A549 (cell line): ENCODE results near the gene ENTPD3. TPM values are rescaled to one million over a fixed set of nuclear protein-coding genes. Genes with fewer than 3 reads are reported as not detected.

Source experiments
- ATAC-seq, 2 experiments: fragments of 200-7000 bp in 1 of 2; fragments of >200 bp in 1 of 2; cut with Nextera tagmentation in 1 of 2; cut with Tn5 transposase in 1 of 2; 3 replicates each; pipeline versions ENCODE4 v1.8.0 to v1.9.1; 2018 to 2020; ENCODE audit warnings: mild to moderate bottlenecking in 1 of 2, moderate library complexity in 1 of 2
- CTCF ChIA-PET: fragments of 300-600 bp; sonication (Branson Sonifier 250); formaldehyde crosslinking; extraction: SDS; loops from one replicate; lab custom pipeline; 2021; ENCODE audit warnings: antibody characterized with exemption, inconsistent platforms; lab: Yijun Ruan, JAX
- POLR2A ChIA-PET: fragments of 350-600 bp; formaldehyde crosslinking; extraction: SDS; loops from one replicate; lab custom pipeline; 2021; ENCODE audit warnings: antibody characterized with exemption, inconsistent platforms; lab: Yijun Ruan, JAX
- DNase-seq, 2 experiments: peaks; one replicate each; pipeline versions ENCODE4 v3.0.0 to v3.0.0-alpha.2; 2011 to 2016; ENCODE audit warnings: low read depth in 1 of 2, low spot score in 1 of 2
- FAIRE-seq: peaks from 2 replicates; lab custom pipeline; 2011; peaks lifted over from hg19 to GRCh38; lab: Jason Lieb, UNC
- H3K27ac ChIP-seq, 2 experiments: fragments of >200 bp; sonication (Bioruptor Twin); formaldehyde crosslinking; 3 replicates each; pipeline ENCODE4 v1.5.1; 2016 to 2017
- H3K4me1 ChIP-seq: fragments of >200 bp; sonication (Bioruptor Twin); formaldehyde crosslinking; 3 replicates; pipeline ENCODE4 v1.6.1; 2016
- H3K4me2 ChIP-seq: fragments of >200 bp; sonication (Bioruptor Twin); formaldehyde crosslinking; 3 replicates; pipeline ENCODE4 v1.6.1; 2016
- H3K4me3 ChIP-seq: fragments of >200 bp; sonication (Bioruptor Twin); formaldehyde crosslinking; 3 replicates; pipeline ENCODE4 v1.5.1; 2016
- H3K9me3 ChIP-seq: fragments of >200 bp; sonication (Bioruptor Twin); formaldehyde crosslinking; 3 replicates; pipeline ENCODE4 v1.6.1; 2016
- ATOH8 ChIP-seq: fragments of 250-450 bp; sonication (Bioruptor Pico); IDR thresholded peaks from 2 replicates; pipeline ENCODE4 v1.5.0; 2020; ENCODE audit warnings: low read depth, mild to moderate bottlenecking, moderate library complexity
- BHLHE40 ChIP-seq: IDR thresholded peaks from 2 replicates; pipeline ENCODE4 v1.6.1; 2012; ENCODE audit warnings: low read depth, low read length, inconsistent platforms
- CBX2 ChIP-seq: fragments of 200-600 bp; sonication (generic); IDR thresholded peaks from 2 replicates; pipeline ENCODE4 v1.6.1; 2016; ENCODE audit warnings: low read depth, mild to moderate bottlenecking, borderline replicate concordance
- CEBPB ChIP-seq, 2 experiments: fragments of >200 bp in 1 of 2; sonication (Bioruptor Twin) in 1 of 2; formaldehyde crosslinking in 1 of 2; IDR thresholded peaks; 2 replicates each; pipeline ENCODE4 v1.6.1; 2012 to 2016
- EHF ChIP-seq: fragments of 250-450 bp; sonication (Bioruptor Pico); IDR thresholded peaks from 2 replicates; pipeline ENCODE4 v1.5.0; 2020; ENCODE audit warnings: mild to moderate bottlenecking
- EHMT2 ChIP-seq: fragments of 200-600 bp; sonication (generic); IDR thresholded peaks from 2 replicates; pipeline ENCODE4 v1.6.1; 2016; ENCODE audit warnings: antibody characterized with exemption, low read depth, mild to moderate bottlenecking, moderate library complexity
- ELK1 ChIP-seq: fragments of 150-350 bp; IDR thresholded peaks from 2 replicates; pipeline ENCODE4 v1.6.1; 2014; ENCODE audit warnings: low read depth, mild to moderate bottlenecking, low read length
- EP300 ChIP-seq, 2 experiments: fragments of >200 bp; sonication (Bioruptor Twin); formaldehyde crosslinking; IDR thresholded peaks; 2 replicates in 1 of 2; 3 replicates in 1 of 2; pipeline ENCODE4 v1.6.1; 2016 to 2017
- FOSB ChIP-seq: fragments of 250-450 bp; sonication (Bioruptor Pico); IDR thresholded peaks from 2 replicates; pipeline ENCODE4 v1.5.0; 2020; ENCODE audit warnings: mild to moderate bottlenecking, moderate library complexity
- FOSL2 ChIP-seq, 2 experiments: fragments of 450-650 bp in 1 of 2; fragments of >200 bp in 1 of 2; sonication (Bioruptor Twin) in 1 of 2; formaldehyde crosslinking; IDR thresholded peaks; 2 replicates each; pipeline versions ENCODE4 v1.5.0 to v1.6.1; 2016 to 2020; ENCODE audit warnings: mild to moderate bottlenecking in 1 of 2, moderate library complexity in 1 of 2
- GATA3 ChIP-seq: IDR thresholded peaks from 2 replicates; pipeline ENCODE4 v1.6.1; 2012; ENCODE audit warnings: borderline replicate concordance
- HES2 ChIP-seq: fragments of >200 bp; sonication (Bioruptor Twin); formaldehyde crosslinking; IDR thresholded peaks from 2 replicates; pipeline ENCODE4 v1.6.1; 2016
- HMGXB4 ChIP-seq: fragments of 250-450 bp; sonication (Bioruptor Pico); IDR thresholded peaks from 2 replicates; pipeline ENCODE4 v1.5.0; 2021; ENCODE audit warnings: mild to moderate bottlenecking, moderate library complexity, borderline replicate concordance
- HOXA7 ChIP-seq: fragments of 250-450 bp; sonication (Bioruptor Pico); IDR thresholded peaks from 2 replicates; pipeline ENCODE4 v1.5.0; 2020; ENCODE audit warnings: mild to moderate bottlenecking, moderate library complexity
- HOXB5 ChIP-seq: fragments of 250-450 bp; sonication (Bioruptor Pico); IDR thresholded peaks from 2 replicates; pipeline ENCODE4 v1.5.0; 2020; ENCODE audit warnings: mild to moderate bottlenecking, moderate library complexity
- KDM5A ChIP-seq: fragments of 200-600 bp; sonication (generic); IDR thresholded peaks from 2 replicates; pipeline ENCODE4 v1.6.1; 2016; ENCODE audit warnings: antibody characterized with exemption, mild to moderate bottlenecking
- MAZ ChIP-seq: fragments of 150-350 bp; IDR thresholded peaks from 2 replicates; pipeline ENCODE4 v1.6.1; 2014; ENCODE audit warnings: antibody characterized with exemption, low read depth, low read length, borderline replicate concordance
- NPAS2 ChIP-seq: fragments of 250-450 bp; sonication (Bioruptor Pico); IDR thresholded peaks from 2 replicates; pipeline ENCODE4 v1.8.0; 2022; ENCODE audit warnings: mild to moderate bottlenecking, moderate library complexity, borderline replicate concordance
- NR3C1 ChIP-seq: fragments of >200 bp; sonication (Bioruptor Twin); formaldehyde crosslinking; IDR thresholded peaks from 3 replicates; pipeline ENCODE4 v1.6.1; 2017
- POLR2A ChIP-seq: IDR thresholded peaks from 2 replicates; pipeline ENCODE4 v1.6.1; 2012; ENCODE audit warnings: mild to moderate bottlenecking, low read length
- POLR2AphosphoS2 ChIP-seq: conservative IDR thresholded peaks from 2 replicates; pipeline ENCODE4 v1.6.1; 2012; ENCODE audit warnings: low read length, improper control_type of control experiment, inconsistent platforms
- RNF2 ChIP-seq: fragments of 200-600 bp; sonication (generic); IDR thresholded peaks from 2 replicates; pipeline ENCODE4 v1.6.1; 2016; ENCODE audit warnings: low read depth, mild to moderate bottlenecking, antibody characterized with exemption, moderate library complexity, borderline replicate concordance
- SREBF2 ChIP-seq: fragments of 450-650 bp; IDR thresholded peaks from 2 replicates; pipeline ENCODE4 v1.6.1; 2014; ENCODE audit warnings: mild to moderate bottlenecking, moderate library complexity
- TFCP2L1 ChIP-seq: fragments of 250-450 bp; sonication (Bioruptor Pico); IDR thresholded peaks from 2 replicates; pipeline ENCODE4 v1.5.0; 2021; ENCODE audit warnings: mild to moderate bottlenecking
- ZSCAN20 ChIP-seq: fragments of 250-450 bp; sonication (Bioruptor Pico); IDR thresholded peaks from 2 replicates; pipeline ENCODE4 v1.8.0; 2022; ENCODE audit warnings: mild to moderate bottlenecking, moderate library complexity
- WGBS: methylation state at CpG from one replicate; pipeline ENCODE4 v1.1.6; 2017; ENCODE audit errors: missing lambda C conversion rate; 5-methylcytosine and 5-hydroxymethylcytosine counted together
- polyA plus RNA-seq, 4 experiments: library from polyadenylated mRNA; depleted of rRNA in 3 of 4; stranded (reverse); fragments of >200 nt; fragmentation: RNase III in 1 of 4; extraction: RNeasy Plus Mini Kit Qiagen cat#74134 plus additional on column Dnase treatment in 1 of 4; gene quantifications; 2 replicates in 3 of 4; 3 replicates in 1 of 4; pipeline ENCODE4 v1.2.3, GENCODE V29; 2011 to 2017
- TF ChIP-seq, protein P1 (sequence below): IDR thresholded peaks from 2 replicates; pipeline ENCODE4 v1.6.1; 2012
- TF ChIP-seq, protein P2 (sequence below): IDR thresholded peaks from 2 replicates; pipeline ENCODE4 v1.6.1; 2012
- TF ChIP-seq, protein P3 (sequence below): fragments of 450-650 bp; IDR thresholded peaks from 2 replicates; pipeline ENCODE4 v1.6.1; 2014; ENCODE audit warnings: antibody characterized with exemption

ENTPD3 gene
- polyA plus RNA-seq, 2 of the 4 experiments (the other 2 are of a cell fraction), result not detected

GRCh38 chr3:40465456-40465855 lies 78.5 kb downstream of the ENTPD3 start:
- ATAC-seq (peak; percentile 28 to 53; a peak in 5 of 6 replicates), FAIRE-seq (no peak), DNase-seq (no peak)
- Histone ChIP-seq H3K4me2 (no peak overlapping the region), H3K27ac (no peak overlapping the region), H3K9me3 (no peaks in the 10 kb centered on the region), H3K4me1 (peaks cover 1% of the 10 kb centered on the region; the same call in 1 of the 3 replicates), H3K4me3 (no peak overlapping the region)
- CTCF ChIA-PET, result interaction anchor here (1.4 kb wide), 1 partner anchor 11 kb away, joined by 5 read pairs; no protein-coding TSS in a partner anchor
- TF ChIP-seq EHF (CRISPR knock-in tag) (no peak), NPAS2 (CRISPR knock-in tag) (no peak), BHLHE40 (no peak), POLR2AphosphoS2 (no peak), HMGXB4 (CRISPR knock-in tag) (no peak), ZSCAN20 (CRISPR knock-in tag) (no peak)
- 91% methylated on average over 2 of the region's 2 CpGs for WGBS
- POLR2A ChIA-PET, result no interaction called here

DNA sequence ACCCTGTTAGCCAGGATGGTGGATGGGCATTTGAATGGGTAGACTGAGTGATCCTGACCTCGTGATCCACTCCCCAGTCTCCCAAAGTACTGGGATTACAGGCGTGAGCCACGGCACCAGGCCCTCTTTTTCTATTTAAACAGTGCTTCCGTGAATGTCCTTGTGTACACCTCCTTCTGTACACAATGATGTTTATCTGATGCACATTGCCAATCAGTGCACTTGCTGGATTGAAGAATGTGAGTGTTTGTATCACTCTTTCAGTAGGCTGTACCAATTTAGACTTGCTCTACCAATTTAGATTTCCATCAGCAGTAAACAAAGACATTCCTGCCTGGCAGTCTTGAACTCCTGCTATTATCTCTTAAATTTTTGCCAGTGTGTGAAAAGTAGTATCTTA lies 81.0 kb downstream of the ENTPD3 start:
- no peak overlapping the region for H3K27ac ChIP-seq
- H3K4me2 ChIP-seq, result no peak overlapping the region
- no peaks in the 10 kb centered on the region for H3K4me1 ChIP-seq
- H3K4me3 ChIP-seq, result no peak overlapping the region
- FAIRE-seq, result no peak
- no peaks in the 10 kb centered on the region for H3K9me3 ChIP-seq
- ATAC-seq, result peak in 1 of 2 experiments; percentile 44; a peak in 3 of 6 replicates
- WGBS, result 11% methylated on average over 3 of the region's 4 CpGs
- CTCF ChIA-PET, result no interaction called here
- POLR2A ChIA-PET, result no interaction called here
- DNase-seq, result no peak
- TF ChIP-seq TFCP2L1 (CRISPR knock-in tag) (no peak), HOXA7 (no peak), CBX2 (no peak), MAZ (no peak), FOSL2 (IDR thresholded peaks at IDR 0.05) (no peak), FOSL2 (CRISPR knock-in tag; IDR thresholded peaks at IDR 0.05) (no peak), EHMT2 (no peak), EP300 (IDR thresholded peaks at IDR 0.05) (no peak), HES2 (no peak), KDM5A (no peak), POLR2A (no peak)
- TF ChIP-seq, protein P1, sequence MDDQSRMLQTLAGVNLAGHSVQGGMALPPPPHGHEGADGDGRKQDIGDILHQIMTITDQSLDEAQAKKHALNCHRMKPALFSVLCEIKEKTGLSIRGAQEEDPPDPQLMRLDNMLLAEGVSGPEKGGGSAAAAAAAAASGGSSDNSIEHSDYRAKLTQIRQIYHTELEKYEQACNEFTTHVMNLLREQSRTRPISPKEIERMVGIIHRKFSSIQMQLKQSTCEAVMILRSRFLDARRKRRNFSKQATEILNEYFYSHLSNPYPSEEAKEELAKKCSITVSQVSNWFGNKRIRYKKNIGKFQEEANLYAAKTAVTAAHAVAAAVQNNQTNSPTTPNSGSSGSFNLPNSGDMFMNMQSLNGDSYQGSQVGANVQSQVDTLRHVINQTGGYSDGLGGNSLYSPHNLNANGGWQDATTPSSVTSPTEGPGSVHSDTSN, result no peak

- ChIA-PET POLR2A (no interaction called here), CTCF (interaction anchor here (1.1 kb wide), 1 partner anchor 134 kb away, joined by 3 read pairs; no protein-coding TSS in a partner anchor)
- no peak for TF ChIP-seq GATA3
- no peak for TF ChIP-seq ATOH8 (CRISPR knock-in tag)
- TF ChIP-seq RNF2, result no peak
- TF ChIP-seq NR3C1, result no peak
- TF ChIP-seq CEBPB (IDR thresholded peaks at IDR 0.05), result no peak
- TF ChIP-seq, protein P2, sequence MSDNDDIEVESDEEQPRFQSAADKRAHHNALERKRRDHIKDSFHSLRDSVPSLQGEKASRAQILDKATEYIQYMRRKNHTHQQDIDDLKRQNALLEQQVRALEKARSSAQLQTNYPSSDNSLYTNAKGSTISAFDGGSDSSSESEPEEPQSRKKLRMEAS, result no peak
- no peak for TF ChIP-seq HOXB5 (CRISPR knock-in tag)
- TF ChIP-seq, protein P3, sequence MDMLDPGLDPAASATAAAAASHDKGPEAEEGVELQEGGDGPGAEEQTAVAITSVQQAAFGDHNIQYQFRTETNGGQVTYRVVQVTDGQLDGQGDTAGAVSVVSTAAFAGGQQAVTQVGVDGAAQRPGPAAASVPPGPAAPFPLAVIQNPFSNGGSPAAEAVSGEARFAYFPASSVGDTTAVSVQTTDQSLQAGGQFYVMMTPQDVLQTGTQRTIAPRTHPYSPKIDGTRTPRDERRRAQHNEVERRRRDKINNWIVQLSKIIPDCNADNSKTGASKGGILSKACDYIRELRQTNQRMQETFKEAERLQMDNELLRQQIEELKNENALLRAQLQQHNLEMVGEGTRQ, result no peak
- TF ChIP-seq FOSB, result no peak
- TF ChIP-seq ELK1, result no peak
- TF ChIP-seq HES2, result no peak
- no peak for TF ChIP-seq KDM5A
- no peak for TF ChIP-seq FOSL2 (IDR thresholded peaks at IDR 0.05)
- TF ChIP-seq FOSL2 (CRISPR knock-in tag; IDR thresholded peaks at IDR 0.05), result no peak
- TF ChIP-seq SREBF2, result no peak
- TF ChIP-seq EHF (CRISPR knock-in tag), result no peak
- no peak overlapping the region for H3K27ac ChIP-seq
- no peaks in the 10 kb centered on the region for H3K9me3 ChIP-seq
- H3K4me1 ChIP-seq, result no peaks in the 10 kb centered on the region
- H3K4me3 ChIP-seq, result no peak overlapping the region
- H3K4me2 ChIP-seq, result no peak overlapping the region
- DNase-seq (no peak), ATAC-seq (no peak), FAIRE-seq (no peak)
- WGBS, result 63% methylated on average over 4 of the region's 4 CpGs
Measured at GRCh38 chr3:40470701-40471100, 83.7 kb downstream of the ENTPD3 start.
